Neural cell (in vitro differentiated cells): ENCODE data around the gene IRAK2. TPM values are rescaled to one million over a fixed set of nuclear protein-coding genes. Genes with fewer than 3 reads are reported as not detected.

Experiments
- H2AFZ ChIP-seq: fragments of 200-600, 300-800 bp; sonication (generic), shearing (Covaris generic); 2 replicates; pipeline ENCODE4 v1.6.0; 2014; ENCODE audit warnings: low read depth, mild to moderate bottlenecking, antibody characterized with exemption, low read length, moderate library complexity
- H3F3A ChIP-seq: fragments of 200-600 bp; shearing (Covaris generic); 2 replicates; pipeline ENCODE4 v1.6.1; 2016; ENCODE audit warnings: mild to moderate bottlenecking, moderate library complexity, mixed read lengths, antibody characterized with exemption, low read length; ENCODE audit not compliant: insufficient read depth, poor library complexity, severe bottlenecking
- H3K27ac ChIP-seq: fragments of 200-600, 300-800 bp; sonication (generic), shearing (Covaris generic); 2 replicates; pipeline ENCODE4 v1.5.1; 2014; ENCODE audit warnings: mild to moderate bottlenecking, low read length, moderate library complexity
- H3K27me3 ChIP-seq: fragments of 300-800, 200-600 bp; sonication (generic), shearing (Covaris generic); 2 replicates; pipeline ENCODE4 v1.6.0; 2014; ENCODE audit warnings: mild to moderate bottlenecking, low read depth, low read length, moderate library complexity; ENCODE audit not compliant: insufficient read depth
- H3K36me3 ChIP-seq: fragments of 300-800, 200-600 bp; sonication (generic), shearing (Covaris generic); 2 replicates; pipeline ENCODE4 v1.5.1; 2014; ENCODE audit warnings: mild to moderate bottlenecking, antibody characterized with exemption, low read length, moderate library complexity; ENCODE audit not compliant: insufficient read depth
- H3K4me2 ChIP-seq: fragments of 300-800, 200-600 bp; sonication (generic), shearing (Covaris generic); 2 replicates; pipeline ENCODE4 v1.6.0; 2014; ENCODE audit warnings: mild to moderate bottlenecking, low read length
- H3K4me3 ChIP-seq: fragments of 300-800, 200-600 bp; sonication (generic), shearing (Covaris generic); 2 replicates; pipeline ENCODE4 v1.5.1; 2014; ENCODE audit warnings: mild to moderate bottlenecking, low read length, moderate library complexity
- H3K79me2 ChIP-seq: fragments of 200-600 bp; shearing (Covaris generic); replicated peaks from 2 replicates; pipeline ENCODE4 v1.6.0; 2014; ENCODE audit warnings: mild to moderate bottlenecking, low read length, moderate library complexity; ENCODE audit not compliant: insufficient read depth
- H3K9ac ChIP-seq: fragments of 300-800, 200-600 bp; sonication (generic), shearing (Covaris generic); 2 replicates; pipeline ENCODE4 v1.6.1; 2016; ENCODE audit warnings: mild to moderate bottlenecking, low read length, mixed read lengths
- H3K9me2 ChIP-seq: fragments of 200-600 bp; shearing (Covaris generic); 2 replicates; pipeline ENCODE4 v1.6.1; 2016; ENCODE audit warnings: mild to moderate bottlenecking, low read length, mixed read lengths; ENCODE audit not compliant: insufficient read depth
- H3K9me3 ChIP-seq: fragments of 200-600, 300-800 bp; sonication (generic), shearing (Covaris generic); 2 replicates; pipeline ENCODE4 v1.6.1; 2016; ENCODE audit warnings: mild to moderate bottlenecking, mixed run types, low read length, moderate library complexity, mixed read lengths
- H4K20me1 ChIP-seq: fragments of 200-600 bp; shearing (Covaris generic); 2 replicates; pipeline ENCODE4 v1.6.1; 2016; ENCODE audit warnings: mild to moderate bottlenecking, mixed run types; ENCODE audit not compliant: insufficient read depth
- EP300 ChIP-seq: fragments of 450-650 bp; conservative IDR thresholded peaks from 2 replicates; pipeline ENCODE4 v1.6.1; 2014; ENCODE audit warnings: antibody characterized with exemption, mild to moderate bottlenecking, moderate library complexity; ENCODE audit not compliant: poor library complexity, severe bottlenecking
- EZH2 ChIP-seq: fragments of 200-600, 300-800 bp; shearing (Covaris generic), sonication (generic); IDR thresholded peaks from 2 replicates; pipeline ENCODE4 v1.6.1; 2014; ENCODE audit warnings: antibody characterized with exemption, low read length, borderline replicate concordance, mild to moderate bottlenecking; ENCODE audit not compliant: insufficient read depth, poor library complexity, severe bottlenecking
- MXI1 ChIP-seq: fragments of 450-650 bp; conservative IDR thresholded peaks from 2 replicates; pipeline ENCODE4 v1.6.1; 2014; ENCODE audit warnings: antibody characterized with exemption, mild to moderate bottlenecking; ENCODE audit not compliant: poor library complexity, severe bottlenecking
- POLR2AphosphoS5 ChIP-seq: IDR thresholded peaks from 2 replicates; pipeline ENCODE4 v1.6.1; 2012
- RAD21 ChIP-seq: fragments of 450-650 bp; conservative IDR thresholded peaks from 2 replicates; pipeline ENCODE4 v1.6.1; 2014; ENCODE audit warnings: antibody characterized with exemption, mild to moderate bottlenecking, moderate library complexity
- REST ChIP-seq: IDR thresholded peaks from 2 replicates; pipeline ENCODE4 v1.6.1; 2012; ENCODE audit warnings: borderline replicate concordance
- SMC3 ChIP-seq: fragments of 450-650 bp; conservative IDR thresholded peaks from 2 replicates; pipeline ENCODE4 v1.6.1; 2014; ENCODE audit warnings: antibody characterized with exemption, mild to moderate bottlenecking, moderate library complexity; ENCODE audit not compliant: poor library complexity
- TAF1 ChIP-seq: IDR thresholded peaks from 2 replicates; pipeline ENCODE4 v1.6.1; 2012; ENCODE audit warnings: low read depth
- polyA plus RNA-seq: library from polyadenylated mRNA; depleted of rRNA; stranded (reverse); fragments of >200 nt; gene quantifications from 2 replicates; pipeline ENCODE4 v1.2.3, GENCODE V29; 2014
- TF ChIP-seq, protein P1 (sequence below): fragments of 450-650 bp; IDR thresholded peaks from 2 replicates; pipeline ENCODE4 v1.5.1; 2014; ENCODE audit warnings: antibody characterized with exemption, mild to moderate bottlenecking, moderate library complexity; ENCODE audit not compliant: poor library complexity, severe bottlenecking

Gene IRAK2
- polyA plus RNA-seq, 1 donor from 2014 or later = 0.84 TPM

DNA sequence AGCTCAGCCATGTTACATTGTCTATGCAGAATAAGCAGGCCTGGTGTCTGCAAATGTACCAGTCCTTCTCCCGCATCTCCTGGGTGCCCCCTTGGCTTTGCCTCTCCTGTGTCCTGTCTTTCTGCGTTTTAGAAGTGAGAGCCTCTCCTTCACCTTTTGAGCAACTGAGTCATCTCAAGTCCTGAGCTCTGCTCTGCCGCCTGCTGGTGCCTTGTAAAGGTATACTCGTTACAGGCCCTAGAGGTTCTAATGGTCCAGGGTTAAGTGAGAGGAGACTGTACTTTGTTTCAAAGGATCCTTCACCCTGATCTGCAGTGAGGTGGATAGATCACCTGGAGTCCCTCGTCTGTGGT lies 115.4 kb downstream of the IRAK2 start:
- TF ChIP-seq MXI1 = no peak
- no peak for TF ChIP-seq SMC3
- no peak for TF ChIP-seq EP300
- no peak for TF ChIP-seq RAD21
- no peak for TF ChIP-seq POLR2AphosphoS5
- TF ChIP-seq, protein P1, sequence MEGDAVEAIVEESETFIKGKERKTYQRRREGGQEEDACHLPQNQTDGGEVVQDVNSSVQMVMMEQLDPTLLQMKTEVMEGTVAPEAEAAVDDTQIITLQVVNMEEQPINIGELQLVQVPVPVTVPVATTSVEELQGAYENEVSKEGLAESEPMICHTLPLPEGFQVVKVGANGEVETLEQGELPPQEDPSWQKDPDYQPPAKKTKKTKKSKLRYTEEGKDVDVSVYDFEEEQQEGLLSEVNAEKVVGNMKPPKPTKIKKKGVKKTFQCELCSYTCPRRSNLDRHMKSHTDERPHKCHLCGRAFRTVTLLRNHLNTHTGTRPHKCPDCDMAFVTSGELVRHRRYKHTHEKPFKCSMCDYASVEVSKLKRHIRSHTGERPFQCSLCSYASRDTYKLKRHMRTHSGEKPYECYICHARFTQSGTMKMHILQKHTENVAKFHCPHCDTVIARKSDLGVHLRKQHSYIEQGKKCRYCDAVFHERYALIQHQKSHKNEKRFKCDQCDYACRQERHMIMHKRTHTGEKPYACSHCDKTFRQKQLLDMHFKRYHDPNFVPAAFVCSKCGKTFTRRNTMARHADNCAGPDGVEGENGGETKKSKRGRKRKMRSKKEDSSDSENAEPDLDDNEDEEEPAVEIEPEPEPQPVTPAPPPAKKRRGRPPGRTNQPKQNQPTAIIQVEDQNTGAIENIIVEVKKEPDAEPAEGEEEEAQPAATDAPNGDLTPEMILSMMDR = no peak
- TF ChIP-seq EZH2 = no peak
- H2AFZ ChIP-seq = no peak overlapping the region
- no peaks in the 10 kb centered on the region for H3K9me2 ChIP-seq
- H3K27ac ChIP-seq = no peak overlapping the region
- no peak overlapping the region for H3K4me3 ChIP-seq
- no peak overlapping the region for H3K9ac ChIP-seq
- H3K36me3 ChIP-seq = no peaks in the 10 kb centered on the region
- no peaks in the 10 kb centered on the region for H3K79me2 ChIP-seq
- H3K27me3 ChIP-seq = no peaks in the 10 kb centered on the region
- H3K4me2 ChIP-seq = no peak overlapping the region
- no peaks in the 10 kb centered on the region for H3F3A ChIP-seq
- H4K20me1 ChIP-seq = no peaks in the 10 kb centered on the region
- H3K9me3 ChIP-seq = no peaks in the 10 kb centered on the region

DNA sequence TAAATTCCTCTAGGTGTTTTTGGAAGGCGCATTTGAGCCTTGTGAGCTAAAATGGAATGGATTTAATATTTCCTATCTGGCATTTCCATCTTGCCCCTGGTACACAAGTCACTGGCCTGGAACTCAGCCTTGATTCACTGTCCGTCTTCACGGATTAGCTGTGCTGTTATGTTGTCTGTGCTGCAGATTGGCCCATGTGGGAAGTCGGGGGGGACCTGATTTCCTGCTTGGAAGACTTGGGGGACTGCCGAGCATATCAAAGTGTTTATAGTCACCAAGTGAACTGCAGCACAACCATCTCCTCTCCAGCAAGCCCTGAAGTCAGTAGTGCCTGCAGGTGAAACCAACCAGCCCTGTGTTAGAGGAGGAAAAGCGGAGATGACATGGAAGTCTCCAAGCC lies 115.9 kb downstream of the IRAK2 start:
- H3K4me2 ChIP-seq = no peak overlapping the region
- H3K4me3 ChIP-seq = no peak overlapping the region
- H2AFZ ChIP-seq = no peak overlapping the region
- H3F3A ChIP-seq = no peaks in the 10 kb centered on the region
- no peaks in the 10 kb centered on the region for H3K9me3 ChIP-seq
- H3K9me2 ChIP-seq = no peaks in the 10 kb centered on the region
- no peaks in the 10 kb centered on the region for H3K36me3 ChIP-seq
- TF ChIP-seq, protein P1 = no peak
- no peak for TF ChIP-seq MXI1
- TF ChIP-seq RAD21 = no peak
- no peak overlapping the region for H3K27ac ChIP-seq
- H4K20me1 ChIP-seq = no peaks in the 10 kb centered on the region
- H3K9ac ChIP-seq = no peak overlapping the region
- no peaks in the 10 kb centered on the region for H3K27me3 ChIP-seq
- H3K79me2 ChIP-seq = no peaks in the 10 kb centered on the region

DNA sequence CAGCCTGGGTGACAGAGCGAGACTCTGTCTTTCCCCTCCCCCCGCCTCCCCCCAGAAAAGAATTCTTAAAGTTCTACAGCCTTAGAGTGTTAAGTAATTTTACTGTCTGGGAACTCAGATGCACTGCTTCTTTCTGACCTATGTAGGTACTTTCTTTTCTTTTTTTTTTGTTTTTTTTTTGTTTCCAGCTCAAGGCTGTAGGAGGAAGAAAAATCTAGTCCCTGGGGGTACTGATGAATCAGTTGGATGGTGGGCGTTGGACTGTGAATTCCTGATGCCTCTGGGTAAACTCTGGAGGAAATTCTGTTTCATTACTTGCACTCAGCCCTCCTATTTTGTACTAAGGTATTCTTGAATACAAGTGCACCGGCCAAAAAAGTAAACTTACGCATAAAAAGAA lies 117.2 kb downstream of the IRAK2 start:
- no peak overlapping the region for H3K4me2 ChIP-seq
- no peaks in the 10 kb centered on the region for H3K36me3 ChIP-seq
- H2AFZ ChIP-seq = no peak overlapping the region
- H3K79me2 ChIP-seq = no peaks in the 10 kb centered on the region
- no peaks in the 10 kb centered on the region for H3K27me3 ChIP-seq
- H3K4me3 ChIP-seq = no peak overlapping the region
- no peaks in the 10 kb centered on the region for H4K20me1 ChIP-seq
- no peaks in the 10 kb centered on the region for H3F3A ChIP-seq
- no peaks in the 10 kb centered on the region for H3K9me2 ChIP-seq
- no peak overlapping the region for H3K27ac ChIP-seq
- TF ChIP-seq EP300 = no peak
- TF ChIP-seq SMC3 = no peak
- no peak for TF ChIP-seq REST
- TF ChIP-seq MXI1 = no peak
- no peak for TF ChIP-seq RAD21
- TF ChIP-seq TAF1 = no peak
- TF ChIP-seq, protein P1 = no peak
- H3K9me3 ChIP-seq = no peaks in the 10 kb centered on the region
- no peak overlapping the region for H3K9ac ChIP-seq
